Measurements from ENCODE around the gene GARIN3. TPM values are rescaled to one million over a fixed set of nuclear protein-coding genes. Genes with fewer than 3 reads are reported as not detected.

GARIN3 gene
- total RNA-seq, 2 donors from 2014 or later = not detected

- TF ChIP-seq, protein P1, sequence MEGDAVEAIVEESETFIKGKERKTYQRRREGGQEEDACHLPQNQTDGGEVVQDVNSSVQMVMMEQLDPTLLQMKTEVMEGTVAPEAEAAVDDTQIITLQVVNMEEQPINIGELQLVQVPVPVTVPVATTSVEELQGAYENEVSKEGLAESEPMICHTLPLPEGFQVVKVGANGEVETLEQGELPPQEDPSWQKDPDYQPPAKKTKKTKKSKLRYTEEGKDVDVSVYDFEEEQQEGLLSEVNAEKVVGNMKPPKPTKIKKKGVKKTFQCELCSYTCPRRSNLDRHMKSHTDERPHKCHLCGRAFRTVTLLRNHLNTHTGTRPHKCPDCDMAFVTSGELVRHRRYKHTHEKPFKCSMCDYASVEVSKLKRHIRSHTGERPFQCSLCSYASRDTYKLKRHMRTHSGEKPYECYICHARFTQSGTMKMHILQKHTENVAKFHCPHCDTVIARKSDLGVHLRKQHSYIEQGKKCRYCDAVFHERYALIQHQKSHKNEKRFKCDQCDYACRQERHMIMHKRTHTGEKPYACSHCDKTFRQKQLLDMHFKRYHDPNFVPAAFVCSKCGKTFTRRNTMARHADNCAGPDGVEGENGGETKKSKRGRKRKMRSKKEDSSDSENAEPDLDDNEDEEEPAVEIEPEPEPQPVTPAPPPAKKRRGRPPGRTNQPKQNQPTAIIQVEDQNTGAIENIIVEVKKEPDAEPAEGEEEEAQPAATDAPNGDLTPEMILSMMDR (IDR thresholded peaks at IDR 0.05) = no peak
- H3K4me3 ChIP-seq = no peak within 1 kb of the TSS
- H3K9me3 ChIP-seq = no peaks in the 10 kb centered on the region
- no peaks in the 10 kb centered on the region for H3K4me1 ChIP-seq
- no peaks in the 10 kb centered on the region for H3K36me3 ChIP-seq
- H3K27ac ChIP-seq = no peak within 1 kb of the TSS
- H3K27me3 ChIP-seq = no peaks in the 10 kb centered on the region
- peak; percentile 13 for DNase-seq (ENCODE audit: low spot score)
Measured at GRCh38 chr5:157180374-157181264, 14.6 kb upstream of the GARIN3 start, which contains the start of gene ITK. TSS of gene ITK (plus strand) at chr5:157180840. CDS start at chr5:157180978, 138 bp downstream.

DNA sequence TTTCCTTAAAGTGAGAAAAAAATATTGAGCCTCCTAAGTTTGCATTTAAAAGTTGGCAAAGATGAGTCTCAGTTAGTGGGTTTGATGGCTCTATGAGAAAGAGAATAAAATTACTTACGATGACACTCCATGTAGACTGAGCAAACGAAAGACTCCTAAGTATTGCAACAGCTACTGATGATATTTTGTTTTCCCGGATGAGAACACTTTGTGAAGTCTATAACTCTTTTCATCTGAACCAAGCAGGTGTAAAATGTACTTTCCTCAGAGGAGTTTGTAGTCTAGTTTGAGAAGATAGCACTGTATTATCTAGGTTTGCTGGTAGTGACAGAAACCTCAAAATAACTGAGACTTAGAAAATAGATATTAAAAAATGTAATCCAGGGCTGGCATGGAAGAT lies 12.9 kb upstream of the GARIN3 start:
- TF ChIP-seq, protein P1 (IDR thresholded peaks at IDR 0.05) = no peak

DNA sequence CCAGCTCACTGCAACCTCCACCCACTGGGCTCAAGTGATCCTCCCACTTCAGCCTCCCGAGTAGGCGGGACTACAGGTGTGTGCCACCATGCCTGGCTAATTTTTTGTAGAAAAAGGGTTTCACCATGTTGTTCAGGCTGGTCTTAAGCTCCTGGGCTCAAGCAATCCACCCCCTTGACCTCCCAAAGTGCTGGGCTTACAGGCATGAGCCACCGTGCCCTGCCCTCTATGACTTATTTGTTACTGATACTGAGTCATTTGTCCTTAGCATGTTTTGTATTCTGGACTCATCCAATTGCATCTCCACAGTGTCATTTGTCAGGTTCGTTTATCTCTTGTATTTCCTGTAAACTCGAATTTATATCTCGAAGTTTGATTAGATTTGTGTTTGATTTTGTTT lies 11.9 kb upstream of the GARIN3 start:
- TF ChIP-seq, protein P1 (IDR thresholded peaks at IDR 0.05) = no peak
- Histone ChIP-seq H3K36me3 (no peaks in the 10 kb centered on the region), H3K27ac (no peak overlapping the region), H3K4me3 (no peak overlapping the region), H3K4me1 (no peaks in the 10 kb centered on the region), H3K27me3 (no peaks in the 10 kb centered on the region), H3K9me3 (no peaks in the 10 kb centered on the region)
- DNase-seq (ENCODE audit: low spot score) = peak; percentile 18

More for the DNA sequence above, 12.9 kb upstream of the GARIN3 start:
- Histone ChIP-seq H3K27me3 (no peaks in the 10 kb centered on the region), H3K36me3 (no peaks in the 10 kb centered on the region), H3K27ac (no peak overlapping the region), H3K4me3 (no peak overlapping the region), H3K9me3 (no peaks in the 10 kb centered on the region), H3K4me1 (no peaks in the 10 kb centered on the region)
- DNase-seq (ENCODE audit: low spot score) = no peak

GRCh38 chr5:157175071-157175612 lies 9.1 kb upstream of the GARIN3 start:
- TF ChIP-seq, protein P1 (IDR thresholded peaks at IDR 0.05) = no peak
- Histone ChIP-seq H3K27ac (no peak overlapping the region), H3K4me1 (no peaks in the 10 kb centered on the region), H3K27me3 (no peaks in the 10 kb centered on the region), H3K9me3 (no peaks in the 10 kb centered on the region), H3K36me3 (no peaks in the 10 kb centered on the region), H3K4me3 (no peak overlapping the region)
- no peak for DNase-seq (ENCODE audit: low spot score)

GRCh38 chr5:157172403-157172802 lies 6.3 kb upstream of the GARIN3 start:
- H3K27me3 ChIP-seq = no peaks in the 10 kb centered on the region
- DNase-seq (ENCODE audit: low spot score) = peak; percentile 13
- H3K9me3 ChIP-seq = no peaks in the 10 kb centered on the region
- H3K4me1 ChIP-seq = no peaks in the 10 kb centered on the region
- no peak overlapping the region for H3K4me3 ChIP-seq
- TF ChIP-seq, protein P1 (IDR thresholded peaks at IDR 0.05) = no peak
- no peaks in the 10 kb centered on the region for H3K36me3 ChIP-seq
- H3K27ac ChIP-seq = no peak overlapping the region

Measured in right atrium auricular region (tissue), 2 donors.